Gastrocnemius medialis (tissue), 4 donors: ENCODE data around the gene RIPOR3. TPM values are rescaled to one million over a fixed set of nuclear protein-coding genes. Genes with fewer than 3 reads are reported as not detected.

ENCODE experiments used
- ATAC-seq, 2 donors: fragments of 150-250 bp; one replicate each; pipeline ENCODE4 v1.9.1; 2016
- DNase-seq, 2 donors: peaks; one replicate each; pipeline ENCODE4 v3.0.0-alpha.2; 2019
- H3K27ac ChIP-seq, 4 donors: fragments of 200-600 bp; sonication (generic); 1 replicate in 1 of 4; 2 replicates in 3 of 4; pipeline ENCODE4 v1.5.1; 2016 to 2018; ENCODE audit warnings: mild to moderate bottlenecking in 2 of 4, moderate library complexity in 1 of 4
- H3K27me3 ChIP-seq, 3 donors: fragments of 200-600 bp; sonication (generic) in 2 of 3; 1 replicate in 1 of 3; 2 replicates in 2 of 3; pipeline versions ENCODE4 v1.5.1 to v1.6.0; 2016 to 2019; ENCODE audit warnings: mild to moderate bottlenecking in 1 of 3, moderate library complexity in 1 of 3
- H3K36me3 ChIP-seq, 2 donors: fragments of 200-600 bp; sonication (generic) in 1 of 2; one replicate each; pipeline ENCODE4 v1.5.1; 2017 to 2018
- H3K4me1 ChIP-seq, 2 donors: fragments of 200-600 bp; sonication (generic) in 1 of 2; one replicate each; pipeline ENCODE4 v1.5.1; 2016 to 2017; ENCODE audit warnings: mild to moderate bottlenecking in 2 of 2
- H3K4me3 ChIP-seq, 4 donors: fragments of 200-600 bp; sonication (generic) in 3 of 4; 1 replicate in 1 of 4; 2 replicates in 3 of 4; pipeline ENCODE4 v1.5.1; 2016 to 2019; ENCODE audit warnings: mild to moderate bottlenecking in 2 of 4
- H3K9me3 ChIP-seq, 3 donors: fragments of 200-600 bp; sonication (generic) in 2 of 3; 1 replicate in 1 of 3; 2 replicates in 2 of 3; pipeline ENCODE4 v1.5.1; 2016 to 2019
- POLR2A ChIP-seq, 2 donors: fragments of 450-650 bp; IDR thresholded peaks; one replicate each; pipeline ENCODE4 v1.6.1; 2017; ENCODE audit warnings: antibody characterized with exemption in 2 of 2, mild to moderate bottlenecking in 2 of 2, moderate library complexity in 2 of 2
- in situ Hi-C, 4 donors: fragments of 200-750 bp; cut with MboI; loops; one replicate each; pipeline versions ENCODE4 v1.15.0 to v1.8.0; 2017; ENCODE audit warnings: low sequenced_read_pairs in 4 of 4
- intact Hi-C: fragments of 100-400 bp; cut with DNase I; formaldehyde crosslinking; loops from one replicate; pipeline ENCODE4 v1.15.1; 2023; ENCODE audit warnings: low total_unique reads
- total RNA-seq, 4 donors: library from RNA; depleted of rRNA; stranded (reverse); fragments of >200 nt; gene quantifications; one replicate each; pipeline versions ENCODE4 v1.1.0 to v1.2.3, GENCODE V29; 2016
- TF ChIP-seq, protein P1 (sequence below), 5 experiments: fragments of 450-650 bp in 3 of 5; fragments of 200-600 bp in 2 of 5; sonication (generic) in 2 of 5; IDR thresholded peaks in 4 of 5; conservative IDR thresholded peaks in 1 of 5; 1 replicate in 4 of 5; 2 replicates in 1 of 5; pipeline ENCODE4 v1.5.1; 2016 to 2019; ENCODE audit warnings: antibody characterized with exemption in 5 of 5, mild to moderate bottlenecking in 3 of 5, moderate library complexity in 3 of 5

Gene RIPOR3
- total RNA-seq, 4 donors from 2014 or later, result 5.3 to 12.5 (median 8.2) TPM

DNA sequence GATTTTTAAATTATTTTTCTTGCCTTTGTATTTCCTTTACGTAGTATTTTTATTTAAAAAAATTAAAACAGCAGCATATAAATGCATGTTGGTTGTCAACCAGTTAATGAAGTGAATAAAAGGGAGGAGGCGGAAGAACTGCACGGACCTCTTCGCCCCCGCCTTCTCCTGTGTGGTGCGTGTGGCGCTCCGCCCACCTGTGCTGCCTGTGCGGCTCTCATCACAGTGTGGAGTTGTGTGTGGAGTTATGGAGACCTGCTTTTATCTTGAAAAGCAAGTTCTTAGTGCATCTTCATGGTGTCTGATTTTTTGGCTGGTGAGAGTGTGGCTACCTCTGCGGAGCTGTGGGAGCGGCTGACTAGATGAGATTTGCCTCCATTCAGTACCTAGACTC lies 122.8 kb downstream of the RIPOR3 start:
- Histone ChIP-seq H3K36me3 (peaks cover 0 to 32% of the 10 kb centered on the region in 2 donors), H3K27me3 (no peaks in the 10 kb centered on the region), H3K27ac (no peak overlapping the region), H3K4me1 (peaks cover 49 to 61% of the 10 kb centered on the region in 2 donors), H3K4me3 (no peak overlapping the region), H3K9me3 (no peaks in the 10 kb centered on the region)
- intact Hi-C loops (no loop called here), in situ Hi-C loops (no loop called here)
- ATAC-seq (no peak), DNase-seq (no peak)
- TF ChIP-seq, protein P1, sequence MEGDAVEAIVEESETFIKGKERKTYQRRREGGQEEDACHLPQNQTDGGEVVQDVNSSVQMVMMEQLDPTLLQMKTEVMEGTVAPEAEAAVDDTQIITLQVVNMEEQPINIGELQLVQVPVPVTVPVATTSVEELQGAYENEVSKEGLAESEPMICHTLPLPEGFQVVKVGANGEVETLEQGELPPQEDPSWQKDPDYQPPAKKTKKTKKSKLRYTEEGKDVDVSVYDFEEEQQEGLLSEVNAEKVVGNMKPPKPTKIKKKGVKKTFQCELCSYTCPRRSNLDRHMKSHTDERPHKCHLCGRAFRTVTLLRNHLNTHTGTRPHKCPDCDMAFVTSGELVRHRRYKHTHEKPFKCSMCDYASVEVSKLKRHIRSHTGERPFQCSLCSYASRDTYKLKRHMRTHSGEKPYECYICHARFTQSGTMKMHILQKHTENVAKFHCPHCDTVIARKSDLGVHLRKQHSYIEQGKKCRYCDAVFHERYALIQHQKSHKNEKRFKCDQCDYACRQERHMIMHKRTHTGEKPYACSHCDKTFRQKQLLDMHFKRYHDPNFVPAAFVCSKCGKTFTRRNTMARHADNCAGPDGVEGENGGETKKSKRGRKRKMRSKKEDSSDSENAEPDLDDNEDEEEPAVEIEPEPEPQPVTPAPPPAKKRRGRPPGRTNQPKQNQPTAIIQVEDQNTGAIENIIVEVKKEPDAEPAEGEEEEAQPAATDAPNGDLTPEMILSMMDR (IDR thresholded peaks at IDR 0.05 in 4 of 5, conservative IDR thresholded peaks at IDR 0.05 in 1 of 5), result no peak
- no peak for TF ChIP-seq POLR2A (IDR thresholded peaks at IDR 0.05)

DNA sequence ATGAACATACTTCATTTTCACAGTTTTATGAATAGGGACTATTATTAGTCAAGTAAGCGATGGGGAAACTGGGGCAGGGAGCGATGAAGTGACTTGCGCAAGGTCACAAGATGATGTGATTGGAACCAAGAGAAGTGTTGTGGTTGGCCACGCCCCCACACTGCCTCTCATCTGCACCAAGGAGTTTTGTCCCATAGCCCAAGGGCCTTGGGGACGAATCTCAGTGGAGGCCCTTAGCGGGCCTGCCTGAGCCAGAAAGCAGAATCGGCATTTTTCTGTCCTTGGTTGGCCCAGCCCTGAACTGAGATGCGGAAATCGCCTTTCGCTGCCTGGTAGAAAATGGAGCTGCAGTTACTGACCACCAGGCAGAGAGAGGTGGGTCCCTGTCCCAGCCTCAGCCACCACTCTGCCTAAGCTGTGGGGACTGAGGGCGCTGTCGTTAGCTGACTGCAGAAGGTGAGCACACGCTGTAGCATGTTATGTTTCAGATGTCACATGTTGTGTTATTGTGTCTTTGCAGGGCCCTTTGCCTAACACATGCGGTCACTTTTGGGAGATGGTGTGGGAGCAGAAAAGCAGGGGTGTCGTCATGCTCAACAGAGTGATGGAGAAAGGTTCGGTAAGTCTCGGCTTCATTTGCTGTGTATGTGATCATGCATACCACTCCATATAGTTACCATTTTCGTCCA lies 123.3 kb downstream of the RIPOR3 start:
- DNase-seq (no peak), ATAC-seq (no peak)
- Histone ChIP-seq H3K36me3 (peaks cover 0 to 32% of the 10 kb centered on the region in 2 donors), H3K4me3 (no peak overlapping the region), H3K9me3 (no peaks in the 10 kb centered on the region), H3K4me1 (peaks cover 49 to 61% of the 10 kb centered on the region in 2 donors), H3K27me3 (no peaks in the 10 kb centered on the region), H3K27ac (no peak overlapping the region)
- TF ChIP-seq, protein P1 (IDR thresholded peaks at IDR 0.05 in 4 of 5, conservative IDR thresholded peaks at IDR 0.05 in 1 of 5), result no peak
- no peak for TF ChIP-seq POLR2A (IDR thresholded peaks at IDR 0.05)
- in situ Hi-C loops, result no loop called here
- intact Hi-C loops, result no loop called here

DNA sequence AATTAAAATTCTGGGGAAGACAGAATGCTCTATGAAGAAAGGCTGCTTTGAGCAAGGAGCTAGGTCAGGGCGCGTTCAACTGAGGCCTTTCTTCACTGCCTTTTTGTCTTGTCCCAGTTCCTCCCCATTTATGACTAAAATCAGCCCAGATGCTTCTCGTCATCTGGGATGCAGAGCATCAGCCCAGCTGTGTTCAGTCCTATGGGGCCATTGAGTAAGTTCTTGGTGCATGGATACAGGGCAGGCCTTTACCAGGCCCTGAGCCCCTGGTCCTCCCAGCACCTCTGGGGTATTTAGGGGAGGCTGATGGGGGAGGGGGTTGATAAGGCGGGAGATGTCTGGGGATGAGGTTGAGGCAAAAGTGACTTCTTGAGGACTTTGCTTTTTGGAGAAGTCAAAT lies 125.5 kb downstream of the RIPOR3 start:
- no peaks in the 10 kb centered on the region for H3K27me3 ChIP-seq
- no peak overlapping the region for H3K4me3 ChIP-seq
- in situ Hi-C loops, result no loop called here
- DNase-seq (no peak), ATAC-seq (no peak)
- no peak overlapping the region for H3K27ac ChIP-seq
- peaks cover 47 to 59% of the 10 kb centered on the region in 2 donors for H3K4me1 ChIP-seq
- intact Hi-C loops, result no loop called here
- H3K36me3 ChIP-seq, result peaks cover 0 to 32% of the 10 kb centered on the region in 2 donors
- no peaks in the 10 kb centered on the region for H3K9me3 ChIP-seq
- TF ChIP-seq, protein P1 (IDR thresholded peaks at IDR 0.05 in 4 of 5, conservative IDR thresholded peaks at IDR 0.05 in 1 of 5), result no peak
- TF ChIP-seq POLR2A (IDR thresholded peaks at IDR 0.05), result no peak

DNA sequence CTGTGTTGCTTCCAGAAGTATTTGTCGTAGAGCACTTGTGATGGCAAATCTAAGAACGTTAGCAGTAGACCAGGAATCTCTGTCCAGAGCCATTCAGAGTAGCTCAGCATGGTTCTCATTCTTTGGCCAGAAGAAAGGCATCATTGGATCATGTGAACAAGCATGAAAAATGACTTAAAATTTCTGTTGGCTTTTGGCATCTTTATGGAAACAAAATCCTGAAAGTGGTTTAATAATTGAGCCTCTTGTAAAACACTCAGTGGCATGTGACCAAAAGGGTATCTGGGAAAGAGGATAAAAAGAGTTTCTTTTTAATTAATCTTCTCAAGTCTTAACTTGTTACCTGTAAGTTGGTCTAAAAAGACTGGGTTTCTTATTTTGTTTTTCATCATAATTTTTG lies 126.0 kb downstream of the RIPOR3 start:
- peaks cover 46 to 59% of the 10 kb centered on the region in 2 donors for H3K4me1 ChIP-seq
- no peaks in the 10 kb centered on the region for H3K9me3 ChIP-seq
- intact Hi-C loops (no loop called here), in situ Hi-C loops (no loop called here)
- DNase-seq (no peak), ATAC-seq (no peak)
- peaks cover 0 to 32% of the 10 kb centered on the region in 2 donors for H3K36me3 ChIP-seq
- H3K4me3 ChIP-seq, result no peak overlapping the region
- H3K27ac ChIP-seq, result no peak overlapping the region
- TF ChIP-seq, protein P1 (IDR thresholded peaks at IDR 0.05 in 4 of 5, conservative IDR thresholded peaks at IDR 0.05 in 1 of 5), result no peak
- TF ChIP-seq POLR2A (IDR thresholded peaks at IDR 0.05), result no peak
- no peaks in the 10 kb centered on the region for H3K27me3 ChIP-seq
